Mucosa of descending colon (tissue), 3 donors: ENCODE results near the gene CTSD. TPM values are rescaled to one million over a fixed set of nuclear protein-coding genes. Genes with fewer than 3 reads are reported as not detected.

Experiments used
- ATAC-seq: fragments of 200-7000 bp; cut with Tn5 transposase; one replicate; pipeline ENCODE4 v1.9.1; 2020; ENCODE audit warnings: mild to moderate bottlenecking, moderate library complexity
- DNase-seq, 3 donors: peaks; one replicate each; pipeline ENCODE4 v3.0.0-alpha.2; 2020
- H3K36me3 ChIP-seq: fragments of 200-600 bp; one replicate; pipeline ENCODE4 v1.8.0; 2021; ENCODE audit warnings: low read depth, mild to moderate bottlenecking
- H3K4me1 ChIP-seq: fragments of 200-600 bp; one replicate; pipeline ENCODE4 v1.8.0; 2021; ENCODE audit warnings: low read depth, mild to moderate bottlenecking
- H3K4me3 ChIP-seq: fragments of 200-600 bp; one replicate; pipeline ENCODE4 v1.8.0; 2021; ENCODE audit warnings: mild to moderate bottlenecking
- H3K9me3 ChIP-seq: fragments of 200-600 bp; one replicate; pipeline ENCODE4 v1.8.0; 2021; ENCODE audit warnings: mild to moderate bottlenecking
- CTCF ChIP-seq: fragments of 200-600 bp; IDR thresholded peaks from one replicate; pipeline ENCODE4 v1.8.0; 2022; ENCODE audit warnings: antibody characterized with exemption, mild to moderate bottlenecking
- intact Hi-C, 2 donors: fragments of 100-400 bp; cut with DNase I in 1 of 2; cut with micrococcal nuclease in 1 of 2; formaldehyde crosslinking; loops; one replicate each; pipeline versions ENCODE4 v1.11.0 to v1.11.1; 2022; cut with DNase I, micrococcal nuclease
- total RNA-seq, 3 donors: library from RNA; stranded (reverse); fragmentation: NEBNext Ultra II Directional in 2 of 3; extraction: Animal tissue kit (Norgen Biotek cat#: 25700) in 2 of 3; gene quantifications; one replicate each; pipeline versions ENCODE4 v1.2.1 to v1.2.4, GENCODE V29; 2021 to 2023
- donor health status: DM: no; HTN: no; CAD: no; lungs with moderate emphysema.
- donor health status: DM: no; HTN: no; CAD: no.
- donor health status: DM: no; HTN: yes; CAD: no.

Gene CTSD
- total RNA-seq, 3 donors from 2014 or later = 631 to 1,107 (median 1,007) TPM

- Histone ChIP-seq H3K4me1 (peaks cover 7% of the 10 kb centered on the region), H3K4me3 (no peak overlapping the region), H3K36me3 (peaks cover 10% of the 10 kb centered on the region), H3K9me3 (no peaks in the 10 kb centered on the region)
- DNase-seq (peak in 2 of 3 donors; percentile 21 to 46), ATAC-seq (no peak)
- TF ChIP-seq CTCF = no peak
- intact Hi-C loops = no loop called here
These were observed 9.2 kb downstream of the CTSD start for GRCh38 chr11:1754376-1755150.

- ATAC-seq = no peak
- peaks cover 10% of the 10 kb centered on the region for H3K36me3 ChIP-seq
- H3K4me3 ChIP-seq = no peak overlapping the region
- H3K4me1 ChIP-seq = peaks cover 7% of the 10 kb centered on the region
- peak in 2 of 3 donors; percentile 30 to 53 for DNase-seq
- H3K9me3 ChIP-seq = no peaks in the 10 kb centered on the region
- intact Hi-C loops = no loop called here
- no peak for TF ChIP-seq CTCF
These were observed 9.8 kb downstream of the CTSD start for GRCh38 chr11:1753929-1754305.

- no peak for TF ChIP-seq CTCF
- Histone ChIP-seq H3K4me1 (peaks cover 7% of the 10 kb centered on the region), H3K9me3 (no peaks in the 10 kb centered on the region), H3K4me3 (no peak overlapping the region), H3K36me3 (peaks cover 10% of the 10 kb centered on the region)
- DNase-seq (peak in 1 of 3 donors; percentile 53), ATAC-seq (no peak)
- intact Hi-C loops = no loop called here
These were observed 10.3 kb downstream of the CTSD start for GRCh38 chr11:1753229-1753928.

- H3K9me3 ChIP-seq = no peaks in the 10 kb centered on the region
- no peak for ATAC-seq
These were observed 10.9 kb downstream of the CTSD start for GRCh38 chr11:1752907-1753228.

More at GRCh38 chr11:1752907-1753228, 10.9 kb downstream of the CTSD start:
- no peak for TF ChIP-seq CTCF
- DNase-seq = no peak
- intact Hi-C loops = no loop called here
- Histone ChIP-seq H3K4me3 (no peak overlapping the region), H3K4me1 (peaks cover 7% of the 10 kb centered on the region), H3K36me3 (peaks cover 10% of the 10 kb centered on the region)
